Skeletal muscle satellite cell (primary cell): Measurements from ENCODE around the gene PAGE3. TPM values are rescaled to one million over a fixed set of nuclear protein-coding genes. Genes with fewer than 3 reads are reported as not detected.

Experiments
- H3K27me3 ChIP-seq: 2 replicates; pipeline ENCODE4 v1.7.0; 2013; ENCODE audit warnings: low read length; ENCODE audit not compliant: control insufficient read depth, insufficient read depth
- H3K36me3 ChIP-seq: 2 replicates; pipeline ENCODE4 v1.7.0; 2013; ENCODE audit warnings: mild to moderate bottlenecking, control low read depth, low read length; ENCODE audit not compliant: insufficient read depth
- H3K4me1 ChIP-seq: 2 replicates; pipeline ENCODE4 v1.7.0; 2013; ENCODE audit warnings: low read length; ENCODE audit not compliant: control insufficient read depth, insufficient read depth
- H3K4me2 ChIP-seq: 2 replicates; pipeline ENCODE4 v1.7.0; 2013; ENCODE audit warnings: mild to moderate bottlenecking, low read length
- H3K4me3 ChIP-seq: 2 replicates; pipeline ENCODE4 v1.7.0; 2013; ENCODE audit warnings: low read length
- H3K9ac ChIP-seq: 2 replicates; pipeline ENCODE4 v1.7.0; 2013; ENCODE audit warnings: mild to moderate bottlenecking, low read depth, low read length, moderate library complexity
- H3K9me3 ChIP-seq: replicated peaks from 2 replicates; pipeline ENCODE4 v1.7.0; 2013; ENCODE audit warnings: mild to moderate bottlenecking, control low read depth, low read length
- total RNA-seq: library from RNA; depleted of rRNA; stranded (reverse); fragments of >200 nt; gene quantifications from 2 replicates; pipeline ENCODE4 v1.2.3, GENCODE V29; 2012; rRNA removed

The PAGE3 gene, protein sequence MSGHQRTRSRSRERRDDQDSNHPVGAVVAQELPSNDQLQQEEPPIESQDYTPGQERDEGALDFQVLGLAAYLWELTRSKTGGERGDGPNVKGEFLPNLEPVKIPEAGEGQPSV
- total RNA-seq = not detected in 2 replicates

GRCh38 chrX:55264816-55265215, at the start of gene PAGE3:
PAGE3 (minus strand) TSS chrX:55264916; CDS start chrX:55263903, 1,013 bp downstream.
- Histone ChIP-seq H3K4me1 (no peaks in the 10 kb centered on the region), H3K4me2 (no peak within 1 kb of the TSS), H3K4me3 (no peak within 1 kb of the TSS), H3K9ac (no peak within 1 kb of the TSS), H3K27me3 (no peaks in the 10 kb centered on the region), H3K36me3 (no peaks in the 10 kb centered on the region), H3K9me3 (no peaks in the 10 kb centered on the region)

DNA sequence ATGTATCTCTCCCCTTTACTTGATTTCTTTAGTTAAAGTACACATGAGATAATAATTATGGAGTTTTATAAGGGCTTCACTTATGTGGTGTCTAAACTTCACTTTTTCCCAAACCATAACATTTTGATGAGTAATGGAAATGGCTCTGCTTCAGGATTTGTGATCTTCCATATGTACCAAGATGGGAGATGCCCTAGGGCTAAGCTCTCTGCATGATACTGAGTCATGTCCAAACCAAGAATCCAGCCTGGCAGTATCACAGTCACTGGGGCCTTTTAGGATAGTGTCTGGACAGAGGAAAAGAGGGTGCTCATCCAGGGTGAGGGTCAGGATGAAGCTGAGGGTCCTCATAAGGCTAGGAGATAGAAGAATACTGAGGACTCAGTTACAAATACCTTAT, 47.9 kb upstream of the PAGE3 start:
- Histone ChIP-seq H3K9me3 (no peaks in the 10 kb centered on the region), H3K4me3 (no peak overlapping the region), H3K4me1 (no peaks in the 10 kb centered on the region), H3K27me3 (no peaks in the 10 kb centered on the region), H3K4me2 (no peak overlapping the region), H3K36me3 (no peaks in the 10 kb centered on the region), H3K9ac (no peak overlapping the region)

DNA sequence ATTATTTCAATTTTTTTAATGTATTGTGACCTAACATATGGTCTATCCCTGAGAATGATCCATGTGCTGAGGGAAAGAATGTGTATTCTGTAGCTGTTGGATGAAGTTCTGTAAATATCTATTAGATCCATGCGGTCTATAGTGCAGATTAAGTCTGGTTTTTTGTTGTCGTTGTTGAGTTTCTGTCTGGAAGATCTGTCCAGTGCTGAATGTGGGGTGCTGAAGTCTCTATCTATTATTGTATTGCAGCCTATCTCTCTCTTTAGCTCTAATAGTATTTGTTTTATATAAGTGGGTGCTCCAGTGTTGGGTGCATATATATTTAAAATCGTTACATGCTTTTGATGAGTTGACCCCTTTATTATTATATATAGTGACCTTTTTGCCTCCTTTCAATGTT, 26.2 kb upstream of the PAGE3 start:
- no peak overlapping the region for H3K4me3 ChIP-seq
- H3K9me3 ChIP-seq = no peaks in the 10 kb centered on the region
- no peaks in the 10 kb centered on the region for H3K27me3 ChIP-seq
- H3K4me1 ChIP-seq = no peaks in the 10 kb centered on the region
- no peaks in the 10 kb centered on the region for H3K36me3 ChIP-seq
- no peak overlapping the region for H3K9ac ChIP-seq
- no peak overlapping the region for H3K4me2 ChIP-seq

DNA sequence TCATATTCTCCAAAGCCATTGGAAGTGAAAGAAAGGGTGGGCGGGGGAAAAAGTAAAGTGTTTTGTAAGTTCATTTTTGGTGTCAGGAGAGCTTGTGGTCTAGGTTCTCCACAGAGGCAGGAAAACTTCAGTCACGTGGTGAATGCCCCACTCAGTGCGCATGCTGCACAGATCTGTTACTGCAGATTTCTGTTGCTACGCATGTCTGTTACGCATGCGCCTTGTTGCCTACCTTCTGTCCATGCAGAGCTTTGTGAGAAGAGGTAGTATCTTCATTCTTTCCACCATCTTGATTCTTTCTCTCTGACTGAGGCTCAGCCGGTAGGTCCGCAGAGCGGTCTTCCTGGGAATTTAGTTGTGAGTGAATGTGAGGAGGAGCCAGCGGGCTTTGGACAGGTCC, 15.1 kb upstream of the PAGE3 start:
- Histone ChIP-seq H3K9ac (no peak overlapping the region), H3K36me3 (no peaks in the 10 kb centered on the region), H3K4me1 (no peaks in the 10 kb centered on the region), H3K27me3 (no peaks in the 10 kb centered on the region), H3K4me3 (no peak overlapping the region), H3K4me2 (no peak overlapping the region), H3K9me3 (no peaks in the 10 kb centered on the region)

DNA sequence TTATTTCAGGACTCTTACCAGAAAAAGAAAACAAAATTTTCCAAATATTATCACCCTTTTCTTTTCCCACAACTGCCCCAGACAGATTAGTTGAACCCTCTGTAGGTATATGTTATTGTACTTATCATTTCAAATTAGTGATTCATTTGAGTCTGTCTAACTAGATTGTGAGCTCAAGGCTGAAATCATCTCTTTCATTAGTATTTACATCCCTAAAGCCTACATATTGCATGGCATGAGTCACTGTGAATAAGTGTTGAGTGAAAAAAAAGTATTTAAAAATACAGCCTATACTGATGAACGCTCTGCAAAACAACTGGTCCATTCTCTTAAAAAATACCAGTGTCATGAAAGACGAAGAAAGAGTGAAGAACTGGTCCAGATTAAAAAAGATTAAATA, 3.9 kb downstream of the PAGE3 start:
- H3K9ac ChIP-seq = no peak overlapping the region
- no peak overlapping the region for H3K4me3 ChIP-seq
- no peak overlapping the region for H3K4me2 ChIP-seq
- no peaks in the 10 kb centered on the region for H3K4me1 ChIP-seq
- H3K9me3 ChIP-seq = no peaks in the 10 kb centered on the region
- no peaks in the 10 kb centered on the region for H3K36me3 ChIP-seq
- H3K27me3 ChIP-seq = no peaks in the 10 kb centered on the region

GRCh38 chrX:55253528-55253927, 11.2 kb downstream of the PAGE3 start:
- no peaks in the 10 kb centered on the region for H3K9me3 ChIP-seq
- H3K9ac ChIP-seq = no peak overlapping the region
- H3K4me2 ChIP-seq = no peak overlapping the region
- no peaks in the 10 kb centered on the region for H3K27me3 ChIP-seq
- H3K4me3 ChIP-seq = no peak overlapping the region
- H3K36me3 ChIP-seq = no peaks in the 10 kb centered on the region
- no peaks in the 10 kb centered on the region for H3K4me1 ChIP-seq

DNA sequence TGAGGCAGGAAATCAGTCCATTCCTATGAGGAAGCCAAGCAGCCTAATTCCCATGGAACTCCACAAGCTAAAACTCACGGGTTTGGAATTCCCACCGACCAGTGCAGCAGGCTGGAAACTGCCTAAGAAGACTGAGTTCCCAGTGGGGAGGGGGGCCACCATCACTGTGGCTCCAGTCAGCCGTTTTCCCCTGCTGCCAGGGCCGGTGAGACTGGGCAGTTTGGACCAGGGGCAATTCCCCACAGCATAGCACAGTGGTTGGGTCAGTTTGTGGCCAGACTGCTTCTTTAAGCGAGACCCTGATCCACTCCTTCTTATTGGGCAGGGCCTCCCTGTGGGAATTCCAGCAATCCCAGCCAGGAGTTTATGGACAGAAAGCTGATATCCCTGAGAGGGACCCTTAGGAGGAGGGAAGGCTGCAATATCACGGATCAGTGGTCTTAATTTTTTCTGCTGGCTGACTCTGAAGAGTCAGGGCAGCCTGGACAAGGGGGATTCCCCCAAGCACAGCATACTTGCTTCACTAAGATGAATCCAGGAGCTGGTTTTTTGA, 23.9 kb downstream of the PAGE3 start:
- Histone ChIP-seq H3K27me3 (no peaks in the 10 kb centered on the region), H3K9ac (no peak overlapping the region), H3K36me3 (no peaks in the 10 kb centered on the region), H3K4me2 (no peak overlapping the region), H3K4me1 (no peaks in the 10 kb centered on the region), H3K4me3 (no peak overlapping the region), H3K9me3 (no peaks in the 10 kb centered on the region)

GRCh38 chrX:55220119-55220794, 44.5 kb downstream of the PAGE3 start, which contains the start of gene PAGE5:
PAGE5 (plus strand) TSS chrX:55220346; CDS start chrX:55221383, 1,037 bp downstream.
- H3K9ac ChIP-seq = no peak within 1 kb of the TSS
- H3K9me3 ChIP-seq = no peaks in the 10 kb centered on the region
- H3K36me3 ChIP-seq = no peaks in the 10 kb centered on the region
- no peak within 1 kb of the TSS for H3K4me3 ChIP-seq
- H3K4me2 ChIP-seq = no peak within 1 kb of the TSS
- H3K4me1 ChIP-seq = no peaks in the 10 kb centered on the region
- no peaks in the 10 kb centered on the region for H3K27me3 ChIP-seq

DNA sequence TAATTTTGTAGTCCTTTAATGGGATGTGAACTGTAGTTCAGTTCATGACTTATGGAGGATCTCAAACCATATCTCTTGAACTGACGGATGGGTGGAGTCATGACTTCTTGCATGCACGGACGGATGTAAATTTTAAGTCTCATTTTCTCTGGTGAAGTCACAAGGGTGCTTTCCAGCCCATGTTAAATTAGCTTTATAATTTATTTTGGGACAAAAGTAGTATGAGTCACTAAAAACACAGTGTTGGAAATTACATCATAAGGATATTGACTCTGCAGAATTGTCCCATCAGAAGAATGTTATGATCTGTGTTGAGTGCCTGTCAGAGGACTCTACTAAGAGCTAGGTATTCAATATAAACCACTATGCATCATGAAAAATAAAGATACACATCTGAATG, 51.3 kb downstream of the PAGE3 start:
- no peak overlapping the region for H3K9ac ChIP-seq
- no peaks in the 10 kb centered on the region for H3K27me3 ChIP-seq
- H3K36me3 ChIP-seq = no peaks in the 10 kb centered on the region
- H3K4me3 ChIP-seq = no peak overlapping the region
- no peak overlapping the region for H3K4me2 ChIP-seq
- no peaks in the 10 kb centered on the region for H3K4me1 ChIP-seq
- no peaks in the 10 kb centered on the region for H3K9me3 ChIP-seq

DNA sequence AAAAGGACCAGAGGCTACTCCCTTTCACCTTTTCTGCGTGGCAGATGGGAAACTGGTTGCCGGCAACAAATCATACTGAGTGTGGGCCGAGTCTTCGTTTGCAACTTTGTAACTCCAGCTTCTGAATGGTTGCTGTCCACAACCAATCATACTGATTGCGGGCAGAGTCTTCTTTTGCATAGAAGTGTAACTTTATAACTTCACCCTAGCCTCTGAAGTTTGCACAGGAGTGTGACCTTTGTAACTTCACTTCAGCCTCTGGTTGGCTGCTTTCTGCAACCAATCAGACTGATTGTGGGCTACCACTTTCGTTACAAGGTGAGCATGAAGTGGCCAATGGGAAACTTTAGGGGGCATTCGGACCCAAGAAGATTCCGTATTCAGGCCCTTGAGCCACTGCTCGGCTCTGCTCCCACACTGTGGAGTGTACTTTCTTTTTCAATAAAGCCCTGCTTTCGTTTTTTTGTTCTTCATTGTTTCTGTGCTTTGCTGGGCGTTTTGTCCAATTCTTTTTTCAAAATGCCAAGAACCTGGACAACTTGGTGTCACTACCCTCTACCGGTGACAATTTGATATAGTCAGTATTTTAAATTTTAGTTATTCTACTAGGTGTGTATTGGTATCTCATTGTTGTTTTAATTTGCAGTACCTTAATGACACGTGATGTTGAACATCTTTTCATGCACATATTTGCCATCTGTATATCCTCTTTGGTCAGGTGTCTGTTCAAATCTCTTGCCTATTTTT, 53.6 kb downstream of the PAGE3 start:
- H3K4me3 ChIP-seq = no peak overlapping the region
- H3K4me1 ChIP-seq = no peaks in the 10 kb centered on the region
- H3K4me2 ChIP-seq = no peak overlapping the region
- H3K9ac ChIP-seq = no peak overlapping the region
- H3K27me3 ChIP-seq = no peaks in the 10 kb centered on the region
- no peaks in the 10 kb centered on the region for H3K9me3 ChIP-seq
- H3K36me3 ChIP-seq = no peaks in the 10 kb centered on the region
